Lung (tissue), 12 donors: ENCODE results near the gene RXRA. TPM values are rescaled to one million over a fixed set of nuclear protein-coding genes. Genes with fewer than 3 reads are reported as not detected.

Experiments
- ATAC-seq: fragments of 200-7000 bp; cut with Tn5 transposase; one replicate; pipeline ENCODE4 v1.9.1; 2020; ENCODE audit warnings: moderate number of reproducible peaks; ENCODE audit not compliant: insufficient read depth, low FRiP score
- DNase-seq, 3 donors: peaks; one replicate each; pipeline ENCODE4 v3.0.0-alpha.2; 2013 to 2017
- H3K27ac ChIP-seq, 2 donors: one replicate each; pipeline ENCODE4 v1.5.1; 2013; ENCODE audit warnings: mild to moderate bottlenecking in 2 of 2, moderate library complexity in 2 of 2, control low read depth in 1 of 2, inconsistent platforms in 1 of 2, low read depth in 1 of 2, low read length in 1 of 2
- H3K27me3 ChIP-seq, 3 donors: one replicate each; pipeline ENCODE4 v1.5.1; 2013; ENCODE audit warnings: low read length in 2 of 3; ENCODE audit not compliant: control insufficient read depth in 3 of 3, insufficient read depth in 3 of 3
- H3K36me3 ChIP-seq, 4 donors: one replicate each; pipeline ENCODE4 v1.5.1; 2013; ENCODE audit warnings: low read length in 4 of 4, mild to moderate bottlenecking in 1 of 4, moderate library complexity in 1 of 4; ENCODE audit not compliant: control insufficient read depth in 4 of 4, insufficient read depth in 4 of 4
- H3K4me1 ChIP-seq, 5 donors: one replicate each; pipeline ENCODE4 v1.5.1; 2013; ENCODE audit warnings: low read length in 5 of 5, mild to moderate bottlenecking in 2 of 5, moderate library complexity in 1 of 5; ENCODE audit not compliant: control insufficient read depth in 5 of 5, insufficient read depth in 5 of 5
- H3K4me3 ChIP-seq: one replicate; pipeline ENCODE4 v1.5.1; 2013; ENCODE audit warnings: mild to moderate bottlenecking, control low read depth, moderate library complexity
- H3K9ac ChIP-seq, 2 donors: one replicate each; pipeline ENCODE4 v1.5.1; 2013; ENCODE audit warnings: low read length in 2 of 2, control low read depth in 1 of 2; ENCODE audit not compliant: insufficient read depth in 1 of 2
- H3K9me3 ChIP-seq, 4 donors: one replicate each; pipeline ENCODE4 v1.5.1; 2013; ENCODE audit warnings: low read length in 3 of 4, mild to moderate bottlenecking in 1 of 4, moderate library complexity in 1 of 4; ENCODE audit not compliant: control insufficient read depth in 4 of 4, insufficient read depth in 3 of 4
- WGBS, 2 donors: extraction: QIAGEN DNeasy Blood & Tissue Kit; methylation state at CpG; one replicate each; pipeline ENCODE4 v1.1.7; 2013; 5-methylcytosine and 5-hydroxymethylcytosine counted together
- polyA plus RNA-seq, 2 donors: library from polyadenylated mRNA; stranded (reverse); fragments of 200-250 nt; gene quantifications; one replicate each; pipeline ENCODE4 v1.2.1, GENCODE V29; 2013
- total RNA-seq, 2 donors: library from RNA; depleted of rRNA in 1 of 2; stranded (reverse); fragments of >200 nt in 1 of 2; gene quantifications; one replicate each; pipeline ENCODE4 v1.2.1, GENCODE V29; 2014 to 2021
- TF ChIP-seq, protein P1 (sequence below): IDR thresholded peaks from 2 replicates; pipeline ENCODE4 v1.5.1; 2012; ENCODE audit warnings: mild to moderate bottlenecking; ENCODE audit errors: control extremely low read depth, extremely low read depth
- donor health status: control.
- donor health status: control.
- donor health status: Bipolar disorder and iron deficiency.
- donor health status: healthy.
- donor health status: DM: yes; HTN: yes; CAD: no.

RXRA gene
- total and polyA plus RNA-seq, 4 donors: 24.2 to 85.2 (median 52.2) TPM

DNA sequence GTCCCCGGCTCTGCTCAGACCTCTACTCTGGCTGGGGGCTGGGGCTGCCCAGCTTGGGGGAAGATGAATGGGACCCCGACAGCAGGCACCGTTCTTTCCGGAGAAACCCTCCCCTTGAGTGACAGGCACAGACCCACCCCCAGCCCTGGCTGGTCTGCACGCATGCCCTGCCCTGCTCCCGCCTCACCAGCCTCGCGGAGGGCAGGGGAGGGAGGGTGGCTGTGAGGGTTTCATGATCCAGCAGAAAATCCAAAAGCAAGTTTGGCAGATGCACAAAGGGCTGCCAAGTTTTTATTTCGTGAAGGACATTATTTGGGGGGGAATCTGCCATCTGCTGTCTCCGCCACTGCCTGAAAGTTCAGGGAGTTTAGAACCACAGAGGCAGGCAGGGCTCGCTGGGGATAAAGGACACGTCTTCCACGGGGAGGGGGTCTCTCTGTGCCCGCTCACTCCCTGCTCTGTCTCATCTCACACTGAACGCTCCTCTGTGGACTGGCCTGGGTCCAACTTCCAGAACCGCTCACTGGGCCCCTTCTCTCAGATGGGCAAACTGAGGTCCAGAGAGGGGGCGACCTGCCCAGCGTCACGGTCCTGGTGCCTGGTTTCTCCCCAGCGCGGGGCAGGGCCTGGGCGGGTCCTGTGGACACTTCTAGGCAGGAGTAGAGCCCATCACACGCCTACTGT, 92.9 kb downstream of the RXRA start:
- peak; percentile 49 to 71 (median 62) for DNase-seq
- 84 to 88% methylated on average over 23 of the region's 23 CpGs for WGBS, 2 donors
- ATAC-seq: no peak
- H3K9ac ChIP-seq: no peak overlapping the region
- H3K4me1 ChIP-seq: peaks cover 2 to 37% (median 15%) of the 10 kb centered on the region in 5 donors
- H3K4me3 ChIP-seq: no peak overlapping the region
- TF ChIP-seq, protein P1, sequence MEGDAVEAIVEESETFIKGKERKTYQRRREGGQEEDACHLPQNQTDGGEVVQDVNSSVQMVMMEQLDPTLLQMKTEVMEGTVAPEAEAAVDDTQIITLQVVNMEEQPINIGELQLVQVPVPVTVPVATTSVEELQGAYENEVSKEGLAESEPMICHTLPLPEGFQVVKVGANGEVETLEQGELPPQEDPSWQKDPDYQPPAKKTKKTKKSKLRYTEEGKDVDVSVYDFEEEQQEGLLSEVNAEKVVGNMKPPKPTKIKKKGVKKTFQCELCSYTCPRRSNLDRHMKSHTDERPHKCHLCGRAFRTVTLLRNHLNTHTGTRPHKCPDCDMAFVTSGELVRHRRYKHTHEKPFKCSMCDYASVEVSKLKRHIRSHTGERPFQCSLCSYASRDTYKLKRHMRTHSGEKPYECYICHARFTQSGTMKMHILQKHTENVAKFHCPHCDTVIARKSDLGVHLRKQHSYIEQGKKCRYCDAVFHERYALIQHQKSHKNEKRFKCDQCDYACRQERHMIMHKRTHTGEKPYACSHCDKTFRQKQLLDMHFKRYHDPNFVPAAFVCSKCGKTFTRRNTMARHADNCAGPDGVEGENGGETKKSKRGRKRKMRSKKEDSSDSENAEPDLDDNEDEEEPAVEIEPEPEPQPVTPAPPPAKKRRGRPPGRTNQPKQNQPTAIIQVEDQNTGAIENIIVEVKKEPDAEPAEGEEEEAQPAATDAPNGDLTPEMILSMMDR: no peak
- H3K27me3 ChIP-seq: no peaks in the 10 kb centered on the region
- H3K27ac ChIP-seq: no peak overlapping the region
- H3K36me3 ChIP-seq: peaks cover 0 to 53% (median 12%) of the 10 kb centered on the region in 4 donors
- no peaks in the 10 kb centered on the region for H3K9me3 ChIP-seq

DNA sequence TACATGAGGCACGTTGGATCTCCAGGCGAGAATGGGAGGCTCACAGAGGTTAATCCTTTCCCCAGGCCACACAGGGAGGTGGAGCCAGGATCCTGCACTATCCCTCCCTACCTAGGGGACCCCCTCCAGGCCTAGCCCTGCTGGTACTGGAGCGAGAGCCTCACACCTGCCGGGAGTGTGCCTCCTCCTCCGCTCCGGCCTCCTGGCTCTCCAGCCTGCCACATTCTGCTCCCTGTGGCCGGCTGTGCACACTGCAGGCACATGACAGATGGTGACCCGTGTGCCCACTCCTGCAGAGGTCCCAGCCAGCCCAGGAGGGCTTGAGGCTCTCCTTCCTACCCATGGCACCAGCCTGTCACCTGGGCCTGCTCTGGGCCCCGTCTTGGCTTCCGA, 93.4 kb downstream of the RXRA start:
- Histone ChIP-seq H3K9me3 (no peaks in the 10 kb centered on the region), H3K4me3 (no peak overlapping the region), H3K27ac (no peak overlapping the region), H3K27me3 (no peaks in the 10 kb centered on the region), H3K4me1 (peaks cover 2 to 31% (median 11%) of the 10 kb centered on the region in 5 donors), H3K36me3 (peaks cover 0 to 56% (median 12%) of the 10 kb centered on the region in 4 donors), H3K9ac (no peak overlapping the region)
- ATAC-seq (no peak), DNase-seq (no peak)
- TF ChIP-seq, protein P1: no peak
- WGBS, 2 donors: 83% methylated on average over 10 of the region's 10 CpGs

DNA sequence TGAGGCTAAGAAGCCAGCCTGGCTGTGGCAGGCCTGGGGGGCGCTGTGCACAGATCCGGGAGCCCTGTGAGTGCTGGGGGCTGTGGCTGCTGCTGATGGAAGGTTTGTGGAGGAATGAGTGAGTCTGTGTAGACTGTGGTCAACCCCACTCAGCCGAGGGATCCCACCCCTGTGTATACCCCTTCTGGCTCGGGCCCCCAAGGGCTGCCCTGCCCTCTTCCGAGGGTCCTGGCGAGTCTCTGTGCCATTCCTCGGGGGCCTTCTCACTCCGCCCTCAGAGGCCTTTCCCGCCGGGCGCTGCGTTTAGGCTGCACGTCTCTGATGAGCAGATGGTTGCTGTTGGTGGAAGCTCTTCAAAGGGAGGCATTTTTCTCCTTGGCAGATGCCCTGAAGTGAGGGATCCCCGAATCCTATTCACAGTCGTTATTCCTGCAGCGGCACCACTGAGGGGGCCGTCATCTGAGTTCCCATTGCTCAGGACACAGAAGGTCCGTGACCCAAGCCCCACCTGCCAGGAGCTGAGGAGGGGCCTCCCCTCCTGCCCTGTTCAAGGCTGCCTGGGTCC, 94.1 kb downstream of the RXRA start:
- Histone ChIP-seq H3K27me3 (no peaks in the 10 kb centered on the region), H3K27ac (no peak overlapping the region), H3K4me1 (peaks cover 2 to 31% (median 11%) of the 10 kb centered on the region in 5 donors), H3K9me3 (no peaks in the 10 kb centered on the region), H3K9ac (no peak overlapping the region), H3K36me3 (peaks cover 0 to 58% (median 12%) of the 10 kb centered on the region in 4 donors), H3K4me3 (no peak overlapping the region)
- ATAC-seq: no peak
- WGBS, 2 donors: 90 to 91% methylated on average over 18 of the region's 18 CpGs
- DNase-seq: no peak
- TF ChIP-seq, protein P1: no peak
